Nephron progenitor cell (in vitro differentiated cells): ENCODE results near the gene TRAF1.

Experiments used
- DNase-seq: peaks from one replicate; pipeline ENCODE4 v3.0.0; 2021
- H3K27ac Mint-ChIP-seq: 2 replicates; pipeline ENCODE4 v1.8.0; 2021; ENCODE audit warnings: mild to moderate bottlenecking, moderate library complexity, mixed read lengths
- H3K27me3 Mint-ChIP-seq: 2 replicates; pipeline ENCODE4 v1.8.0; 2021; ENCODE audit warnings: mild to moderate bottlenecking, low read depth, mixed read lengths; ENCODE audit not compliant: poor library complexity
- H3K36me3 Mint-ChIP-seq: 2 replicates; pipeline ENCODE4 v1.8.0; 2021; ENCODE audit warnings: low read depth, mixed read lengths
- H3K4me1 Mint-ChIP-seq: 2 replicates; pipeline ENCODE4 v1.8.0; 2021; ENCODE audit warnings: mixed read lengths
- H3K4me3 Mint-ChIP-seq: 2 replicates; pipeline ENCODE4 v1.8.0; 2021; ENCODE audit warnings: mild to moderate bottlenecking, moderate library complexity, mixed read lengths
- H3K9me3 Mint-ChIP-seq: 2 replicates; pipeline ENCODE4 v1.8.0; 2021; ENCODE audit warnings: mild to moderate bottlenecking, moderate library complexity, mixed read lengths
- TF ChIP-seq, protein P1 (sequence below): fragments of 200-600 bp; sonication (generic); IDR thresholded peaks from 2 replicates; pipeline ENCODE4 v1.5.0; 2021; ENCODE audit warnings: antibody characterized with exemption

TRAF1 gene

DNA sequence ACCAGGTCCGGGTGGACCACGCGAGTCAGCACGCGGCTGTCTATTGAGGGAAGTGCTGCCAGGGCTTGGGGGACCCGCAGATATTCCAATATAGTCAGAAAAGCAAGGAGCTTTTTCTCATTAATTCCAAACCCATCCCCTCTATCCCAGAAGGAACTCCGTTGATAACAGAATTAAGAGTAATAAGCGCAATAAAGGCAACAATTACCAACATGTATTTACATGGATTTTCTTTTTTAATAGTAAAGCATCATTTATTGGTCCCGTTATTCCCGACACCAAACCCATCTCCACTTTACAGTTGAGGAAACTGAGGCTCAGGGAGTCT, 57.3 kb downstream of the TRAF1 start:
- H3K27me3 Mint-ChIP-seq: peaks cover 16% of the 10 kb centered on the region
- no peaks in the 10 kb centered on the region for H3K9me3 Mint-ChIP-seq
- peaks cover 29% of the 10 kb centered on the region for H3K36me3 Mint-ChIP-seq
- H3K4me3 Mint-ChIP-seq: peak overlapping the region; percentile 84
- TF ChIP-seq, protein P1, sequence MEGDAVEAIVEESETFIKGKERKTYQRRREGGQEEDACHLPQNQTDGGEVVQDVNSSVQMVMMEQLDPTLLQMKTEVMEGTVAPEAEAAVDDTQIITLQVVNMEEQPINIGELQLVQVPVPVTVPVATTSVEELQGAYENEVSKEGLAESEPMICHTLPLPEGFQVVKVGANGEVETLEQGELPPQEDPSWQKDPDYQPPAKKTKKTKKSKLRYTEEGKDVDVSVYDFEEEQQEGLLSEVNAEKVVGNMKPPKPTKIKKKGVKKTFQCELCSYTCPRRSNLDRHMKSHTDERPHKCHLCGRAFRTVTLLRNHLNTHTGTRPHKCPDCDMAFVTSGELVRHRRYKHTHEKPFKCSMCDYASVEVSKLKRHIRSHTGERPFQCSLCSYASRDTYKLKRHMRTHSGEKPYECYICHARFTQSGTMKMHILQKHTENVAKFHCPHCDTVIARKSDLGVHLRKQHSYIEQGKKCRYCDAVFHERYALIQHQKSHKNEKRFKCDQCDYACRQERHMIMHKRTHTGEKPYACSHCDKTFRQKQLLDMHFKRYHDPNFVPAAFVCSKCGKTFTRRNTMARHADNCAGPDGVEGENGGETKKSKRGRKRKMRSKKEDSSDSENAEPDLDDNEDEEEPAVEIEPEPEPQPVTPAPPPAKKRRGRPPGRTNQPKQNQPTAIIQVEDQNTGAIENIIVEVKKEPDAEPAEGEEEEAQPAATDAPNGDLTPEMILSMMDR: peak; percentile 0
- peaks cover 36% of the 10 kb centered on the region for H3K4me1 Mint-ChIP-seq
- H3K27ac Mint-ChIP-seq: no peak overlapping the region
- no peak for DNase-seq

DNA sequence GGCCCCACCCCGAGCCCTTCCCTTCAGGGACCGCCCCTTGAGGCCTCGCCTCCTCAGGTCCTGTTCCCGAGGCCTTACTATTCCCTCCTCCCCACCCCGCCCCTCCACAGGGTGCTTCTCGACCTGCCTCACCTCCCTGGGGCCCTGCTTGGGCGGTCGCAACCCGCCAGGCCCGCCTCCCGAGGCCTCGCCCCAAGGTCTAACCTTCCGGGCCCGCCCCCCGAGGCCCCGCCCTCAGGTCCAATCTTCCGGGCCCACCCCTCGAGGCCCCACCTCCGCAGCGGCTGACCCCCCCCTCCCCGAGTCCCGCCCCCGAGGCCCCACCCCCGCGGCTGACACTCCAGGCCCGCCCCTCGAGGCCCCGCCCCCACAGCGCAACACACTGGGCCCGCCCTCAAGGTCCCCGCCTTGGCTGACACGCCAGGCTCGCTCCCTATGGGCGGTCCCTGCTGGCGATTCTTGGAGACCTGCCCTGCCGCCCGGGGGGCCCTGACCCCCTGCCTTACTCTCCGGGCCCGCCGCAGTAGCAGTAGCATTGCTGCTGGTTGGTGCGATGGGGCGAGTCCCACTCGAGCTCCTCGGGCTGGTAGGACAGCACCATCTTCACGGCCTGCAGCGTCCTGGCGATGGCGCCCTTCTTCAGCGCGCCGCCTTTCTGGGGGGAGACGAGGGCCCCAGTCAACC, 57.8 kb downstream of the TRAF1 start:
- Mint-ChIP-seq H3K27ac (no peak overlapping the region), H3K4me1 (peaks cover 40% of the 10 kb centered on the region), H3K9me3 (no peaks in the 10 kb centered on the region), H3K4me3 (peak overlapping the region; percentile 84), H3K27me3 (peaks cover 16% of the 10 kb centered on the region), H3K36me3 (peaks cover 31% of the 10 kb centered on the region)
- TF ChIP-seq, protein P1: peak; percentile 6
- peak; percentile 98 for DNase-seq

DNA sequence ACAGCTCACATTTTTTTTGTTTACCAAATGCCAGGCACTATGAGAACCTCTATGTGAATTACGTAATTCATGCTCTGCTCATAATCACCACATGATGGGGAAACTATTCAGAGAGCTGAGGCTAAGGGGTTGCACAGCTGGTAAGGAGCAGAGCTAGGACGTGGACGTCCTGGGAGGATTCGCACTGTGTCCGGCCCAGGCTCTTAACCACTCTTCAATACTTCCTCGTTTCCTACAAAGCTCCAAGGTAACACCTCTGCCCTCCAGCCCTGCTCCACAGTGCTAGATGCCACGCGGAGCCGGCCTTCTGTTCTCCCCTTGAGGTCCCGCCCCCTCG, 58.3 kb downstream of the TRAF1 start:
- no peaks in the 10 kb centered on the region for H3K9me3 Mint-ChIP-seq
- no peak for DNase-seq

DNA sequence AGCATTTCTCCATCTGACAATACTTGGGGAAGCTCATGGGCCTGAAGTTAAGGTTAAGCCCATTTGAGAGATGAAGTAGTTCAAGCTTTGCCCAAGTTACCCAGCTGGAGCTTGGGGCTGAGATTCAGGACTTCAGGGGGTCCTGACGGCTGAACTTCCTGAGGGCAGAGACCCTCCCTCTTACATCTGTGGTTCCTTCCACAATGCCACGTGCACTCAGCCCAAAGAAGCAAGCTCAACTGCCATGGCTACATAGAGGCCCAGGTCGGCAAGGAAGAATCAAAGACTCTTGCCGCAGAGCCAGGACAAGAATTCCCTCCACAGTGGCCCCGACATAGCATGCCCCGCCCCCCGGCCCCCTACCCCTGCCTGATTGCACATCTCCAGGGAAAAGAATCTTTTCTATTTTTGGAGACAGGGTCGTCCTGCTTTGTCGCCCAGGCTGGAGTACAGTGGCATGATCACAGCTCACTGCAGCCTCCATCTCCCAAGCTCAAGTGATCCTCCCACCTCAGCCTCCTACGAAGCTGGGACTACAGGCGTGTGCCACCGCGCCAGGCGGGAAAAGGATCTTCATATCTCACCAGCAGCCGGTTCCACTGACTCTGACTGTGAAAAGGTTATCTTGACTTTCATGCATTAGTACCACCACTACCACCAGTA, 58.8 kb downstream of the TRAF1 start:
- peak overlapping the region; percentile 71 for H3K4me3 Mint-ChIP-seq

More for the DNA sequence above, 58.3 kb downstream of the TRAF1 start:
- peak overlapping the region; percentile 71 for H3K4me3 Mint-ChIP-seq
- H3K27me3 Mint-ChIP-seq: peaks cover 16% of the 10 kb centered on the region
- H3K4me1 Mint-ChIP-seq: peaks cover 41% of the 10 kb centered on the region
- peaks cover 30% of the 10 kb centered on the region for H3K36me3 Mint-ChIP-seq
- no peak overlapping the region for H3K27ac Mint-ChIP-seq
- TF ChIP-seq, protein P1: no peak

DNA sequence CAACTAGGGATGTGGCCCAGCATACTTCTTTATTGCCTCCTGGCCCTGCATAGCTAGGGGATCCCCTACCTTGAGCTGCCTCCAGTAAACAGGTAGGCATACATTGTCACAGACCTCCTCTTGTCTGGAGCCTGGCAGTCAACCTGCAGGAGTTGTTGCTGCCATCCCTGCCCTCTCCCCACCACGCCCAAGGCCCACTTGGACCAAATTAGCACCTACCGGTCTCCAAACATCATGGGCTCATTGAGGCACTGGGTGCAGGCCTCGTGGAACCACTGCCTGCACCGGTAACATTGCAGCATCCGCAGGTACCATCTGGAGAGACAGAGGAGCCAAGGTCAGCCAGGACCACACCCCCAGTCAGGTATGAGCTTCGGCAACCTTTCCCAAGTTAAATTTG, 59.9 kb downstream of the TRAF1 start:
- H3K36me3 Mint-ChIP-seq: peaks cover 25% of the 10 kb centered on the region
- TF ChIP-seq, protein P1: no peak
- no peak for DNase-seq

More for the DNA sequence above, 58.8 kb downstream of the TRAF1 start:
- peaks cover 30% of the 10 kb centered on the region for H3K36me3 Mint-ChIP-seq
- peaks cover 46% of the 10 kb centered on the region for H3K4me1 Mint-ChIP-seq
- peaks cover 16% of the 10 kb centered on the region for H3K27me3 Mint-ChIP-seq
- H3K27ac Mint-ChIP-seq: no peak overlapping the region
- no peaks in the 10 kb centered on the region for H3K9me3 Mint-ChIP-seq
- TF ChIP-seq, protein P1: no peak
- no peak for DNase-seq

DNA sequence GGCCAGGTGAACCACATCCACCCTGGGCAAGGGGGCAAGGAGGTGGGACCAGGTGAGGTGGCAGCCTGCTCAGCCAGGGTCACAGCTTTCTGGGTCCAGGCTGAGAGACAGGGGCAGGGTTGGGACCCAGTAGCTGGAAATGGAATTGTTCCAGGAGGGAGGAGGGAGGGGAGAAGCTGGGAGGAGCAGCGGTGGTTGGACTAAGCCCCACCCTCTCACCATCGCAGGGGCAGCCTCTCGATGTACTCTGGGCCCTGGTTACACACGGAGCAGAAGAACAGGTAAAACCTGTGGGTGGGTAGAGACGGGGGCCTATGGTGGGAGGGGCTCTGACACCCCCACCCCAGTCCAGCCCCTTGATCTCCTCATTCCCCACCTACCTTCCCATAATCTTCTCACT, 60.8 kb downstream of the TRAF1 start:
- peak overlapping the region; percentile 55 for H3K4me3 Mint-ChIP-seq
- H3K4me1 Mint-ChIP-seq: peaks cover 49% of the 10 kb centered on the region
- H3K27me3 Mint-ChIP-seq: peaks cover 12% of the 10 kb centered on the region
- peak overlapping the region; percentile 97 for H3K27ac Mint-ChIP-seq
- no peaks in the 10 kb centered on the region for H3K9me3 Mint-ChIP-seq
- DNase-seq: no peak
- TF ChIP-seq, protein P1: no peak
- H3K36me3 Mint-ChIP-seq: peaks cover 23% of the 10 kb centered on the region

More for the DNA sequence above, 59.9 kb downstream of the TRAF1 start:
- peak overlapping the region; percentile 32 for H3K4me3 Mint-ChIP-seq
- H3K9me3 Mint-ChIP-seq: no peaks in the 10 kb centered on the region
- peaks cover 46% of the 10 kb centered on the region for H3K4me1 Mint-ChIP-seq
- peaks cover 16% of the 10 kb centered on the region for H3K27me3 Mint-ChIP-seq
- no peak overlapping the region for H3K27ac Mint-ChIP-seq
